IMR-90 (cell line): ENCODE data around the gene ATG9B. TPM values are rescaled to one million over a fixed set of nuclear protein-coding genes. Genes with fewer than 3 reads are reported as not detected.

ENCODE experiments used
- ATAC-seq: fragments of 200-7000 bp; cut with Tn5 transposase; 2 replicates; pipeline ENCODE4 v1.9.1; 2020; ENCODE audit warnings: low read depth, mild to moderate bottlenecking, moderate library complexity
- BruUV-seq: library from RNA; stranded (reverse); fragments of 400-500 nt; replicated peaks from 2 replicates; lab custom pipeline; 2021; lab: Mats Ljungman, UMichigan
- CTCF ChIA-PET: fragments of 300-600 bp; formaldehyde crosslinking; extraction: SDS; loops from one replicate; lab custom pipeline; 2021; ENCODE audit warnings: antibody characterized with exemption; lab: Yijun Ruan, JAX
- POLR2A ChIA-PET: fragments of 300-600 bp; sonication (Branson Sonifier 250); formaldehyde crosslinking; loops from one replicate; lab custom pipeline; 2022; ENCODE audit warnings: antibody characterized with exemption; ENCODE audit not compliant: unreplicated experiment; lab: Charles Lee
- DNase-seq: peaks from one replicate; pipeline ENCODE4 v3.0.0; 2013
- H2AFZ ChIP-seq: replicated peaks from 2 replicates; pipeline ENCODE3; 2013; ENCODE audit warnings: low read length, mild to moderate bottlenecking; ENCODE audit not compliant: poor library complexity
- H2AK5ac ChIP-seq: 2 replicates; pipeline ENCODE4 v1.6.1; 2013; ENCODE audit warnings: low read depth, low read length, inconsistent platforms
- H2AK9ac ChIP-seq: replicated peaks from 2 replicates; pipeline ENCODE3; 2013; ENCODE audit warnings: mild to moderate bottlenecking, low read depth, low read length, moderate library complexity; ENCODE audit not compliant: poor library complexity
- H2BK120ac ChIP-seq: 2 replicates; pipeline ENCODE4 v1.6.1; 2013; ENCODE audit warnings: low read depth, low read length, inconsistent platforms
- H2BK15ac ChIP-seq: 3 replicates; pipeline ENCODE4 v1.6.1; 2013; ENCODE audit warnings: low read depth, low read length, inconsistent platforms
- H2BK20ac ChIP-seq: 2 replicates; pipeline ENCODE4 v1.6.1; 2013; ENCODE audit warnings: low read depth, mild to moderate bottlenecking, inconsistent platforms, low read length, moderate library complexity
- H2BK5ac ChIP-seq: 2 replicates; pipeline ENCODE4 v1.6.1; 2013; ENCODE audit warnings: mild to moderate bottlenecking, low read depth, low read length, inconsistent platforms; ENCODE audit not compliant: poor library complexity, severe bottlenecking
- H3K14ac ChIP-seq: replicated peaks from 2 replicates; pipeline ENCODE4 v1.6.1; 2013; ENCODE audit warnings: low read depth, low read length, inconsistent platforms
- H3K18ac ChIP-seq: 2 replicates; pipeline ENCODE4 v1.6.1; 2013; ENCODE audit warnings: low read depth, low read length, control low read depth
- H3K23ac ChIP-seq: 2 replicates; pipeline ENCODE4 v1.6.1; 2013; ENCODE audit warnings: low read depth, low read length, inconsistent platforms
- H3K27ac ChIP-seq: 2 replicates; pipeline ENCODE4 v1.5.1; 2013; ENCODE audit warnings: mild to moderate bottlenecking, control low read depth, low read length; ENCODE audit not compliant: insufficient read depth
- H3K27me3 ChIP-seq: 2 replicates; pipeline ENCODE4 v1.6.1; 2013; ENCODE audit warnings: low read length; ENCODE audit not compliant: control insufficient read depth, insufficient read depth
- H3K36me3 ChIP-seq: 2 replicates; pipeline ENCODE4 v1.6.1; 2013; ENCODE audit warnings: low read length, mixed read lengths; ENCODE audit not compliant: control insufficient read depth, insufficient read depth
- H3K4ac ChIP-seq: 2 replicates; pipeline ENCODE4 v1.6.1; 2013; ENCODE audit warnings: low read depth, low read length, inconsistent platforms
- H3K4me1 ChIP-seq: 2 replicates; pipeline ENCODE4 v1.6.1; 2013; ENCODE audit warnings: low read length, mixed read lengths; ENCODE audit not compliant: control insufficient read depth, insufficient read depth
- H3K4me2 ChIP-seq: 2 replicates; pipeline ENCODE4 v1.6.1; 2013; ENCODE audit warnings: low read depth, mild to moderate bottlenecking, control low read depth, low read length, moderate library complexity
- H3K4me3 ChIP-seq: 2 replicates; pipeline ENCODE4 v1.5.1; 2013; ENCODE audit warnings: low read depth, mild to moderate bottlenecking, control low read depth, low read length, moderate library complexity; ENCODE audit not compliant: insufficient read depth
- H3K56ac ChIP-seq: 2 replicates; pipeline ENCODE4 v1.6.1; 2013; ENCODE audit warnings: low read length, inconsistent platforms; ENCODE audit not compliant: insufficient read depth; ENCODE audit errors: extremely low read depth
- H3K79me1 ChIP-seq, 2 experiments: 2 replicates each; pipeline ENCODE4 v1.6.1; 2013; ENCODE audit warnings: low read length in 2 of 2, inconsistent platforms in 1 of 2, low read depth in 1 of 2
- H3K9ac ChIP-seq: 2 replicates; pipeline ENCODE4 v1.6.1; 2013; ENCODE audit warnings: low read depth, low read length, control low read depth
- H3K9me1 ChIP-seq: 2 replicates; pipeline ENCODE4 v1.6.1; 2013; ENCODE audit warnings: low read length, inconsistent platforms; ENCODE audit not compliant: insufficient read depth
- H3K9me3 ChIP-seq: 2 replicates; pipeline ENCODE4 v1.6.1; 2013; ENCODE audit warnings: low read length; ENCODE audit not compliant: control insufficient read depth, insufficient read depth
- H4K20me1 ChIP-seq: 2 replicates; pipeline ENCODE4 v1.6.1; 2013; ENCODE audit warnings: low read length, inconsistent platforms; ENCODE audit not compliant: insufficient read depth
- H4K5ac ChIP-seq: 2 replicates; pipeline ENCODE4 v1.6.1; 2013; ENCODE audit warnings: mild to moderate bottlenecking, low read depth, low read length, control low read depth
- H4K8ac ChIP-seq, 2 experiments: 2 replicates each; pipeline ENCODE4 v1.6.1; 2013; ENCODE audit warnings: low read depth in 2 of 2, low read length in 2 of 2, control low read depth in 1 of 2, inconsistent platforms in 1 of 2
- H4K91ac ChIP-seq: 2 replicates; pipeline ENCODE4 v1.6.1; 2013; ENCODE audit warnings: low read depth, low read length, inconsistent platforms; ENCODE audit not compliant: insufficient read depth
- CEBPB ChIP-seq: IDR thresholded peaks from 2 replicates; pipeline ENCODE4 v1.6.1; 2012; ENCODE audit warnings: low read depth, low read length, improper control_type of control experiment
- CHD1 ChIP-seq: IDR thresholded peaks from 2 replicates; pipeline ENCODE4 v1.6.1; 2012; ENCODE audit warnings: low read depth, low read length, improper control_type of control experiment
- ELK1 ChIP-seq: fragments of 150-350 bp; IDR thresholded peaks from 2 replicates; pipeline ENCODE4 v1.6.1; 2016; ENCODE audit warnings: low read depth, mild to moderate bottlenecking, low read length, moderate library complexity, borderline replicate concordance
- FOS ChIP-seq: fragments of 150-350 bp; IDR thresholded peaks from 2 replicates; pipeline ENCODE4 v1.6.1; 2016; ENCODE audit warnings: low read depth, low read length
- NFE2L2 ChIP-seq: fragments of 150-350 bp; IDR thresholded peaks from 2 replicates; pipeline ENCODE4 v1.6.1; 2016; ENCODE audit warnings: low read depth, mild to moderate bottlenecking, low read length
- USF2 ChIP-seq: fragments of 150-350 bp; IDR thresholded peaks from 2 replicates; pipeline ENCODE4 v1.6.1; 2017; ENCODE audit warnings: mild to moderate bottlenecking, antibody characterized with exemption, low read length, low read depth
- WGBS, 2 experiments: methylation state at CpG; one replicate each; pipeline versions ENCODE4 v1.1.5 to v1.1.7; 2013; ENCODE audit warnings: missing lambda C conversion rate in 2 of 2; ENCODE audit not compliant: insufficient read length in 1 of 2; ENCODE audit errors: extremely low coverage in 2 of 2; 5-methylcytosine and 5-hydroxymethylcytosine counted together
- dilution Hi-C: fragments of 300-500 bp; cut with HindIII; formaldehyde crosslinking; loops from one replicate; pipeline ENCODE4 v1.14.3; 2018; ENCODE audit warnings: low sequenced_read_pairs; ENCODE audit not compliant: unreplicated experiment
- in situ Hi-C: fragments of 300-500 bp; cut with MboI; formaldehyde crosslinking; loops from 3 replicates; pipeline ENCODE4 v1.14.3; 2019; ENCODE audit warnings: low sequenced_read_pairs, inconsistent platforms, mixed read lengths
- intact Hi-C: fragments of 100-400 bp; cut with micrococcal nuclease; formaldehyde crosslinking; loops from 2 replicates; pipeline ENCODE4 v1.10.0; 2022
- polyA plus RNA-seq, 3 experiments: library from polyadenylated mRNA; depleted of rRNA; stranded (reverse); fragments of >200 nt; gene quantifications; 2 replicates each; pipeline ENCODE4 v1.2.3, GENCODE V29; 2012; ENCODE audit warnings: low replicate concordance in 1 of 3
- total RNA-seq: library from RNA; depleted of rRNA; stranded (reverse); fragments of >200 nt; gene quantifications from 2 replicates; pipeline ENCODE4 v1.2.3, GENCODE V29; 2012

ATG9B gene
- total and polyA plus RNA-seq, 2 of the 4 experiments (the other 2 are of a cell fraction) = 0.18 to 0.91 TPM

- TF ChIP-seq NFE2L2 = no peak
- TF ChIP-seq CEBPB = no peak
- no peak for TF ChIP-seq ELK1
- no peak for TF ChIP-seq CHD1
- no peak for TF ChIP-seq FOS
- TF ChIP-seq USF2 = no peak
- H3K4me3 ChIP-seq = no peak overlapping the region
- H3K9me3 ChIP-seq = no peaks in the 10 kb centered on the region
- peaks cover 24 to 67% of the 10 kb centered on the region in 2 experiments for H3K79me1 ChIP-seq
- dilution Hi-C loops (no loop called here), intact Hi-C loops (no loop called here), in situ Hi-C loops (no loop called here)
- H2AK5ac ChIP-seq = peak overlapping the region; percentile 91
- no CpG with 5 or more reads among the region's 11 CpGs for WGBS, 2 experiments
- no peak overlapping the region for H3K56ac ChIP-seq
- H3K27ac ChIP-seq = no peak overlapping the region
- no peaks in the 10 kb centered on the region for H3K27me3 ChIP-seq
- POLR2A ChIA-PET = no interaction called here
- no peak overlapping the region; a peak in 1 of 4 replicates for H4K8ac ChIP-seq
- H2BK15ac ChIP-seq = no peak overlapping the region
- peaks cover 42% of the 10 kb centered on the region for H3K4me1 ChIP-seq
- no peak overlapping the region for H3K14ac ChIP-seq
- H3K23ac ChIP-seq = peak overlapping the region; percentile 42; the same call in 1 of the 2 replicates
- H3K4me2 ChIP-seq = peak overlapping the region; percentile 20; the same call in 1 of the 2 replicates
- DNase-seq (peak; percentile 69), ATAC-seq (no peak)
- H2AFZ ChIP-seq = peak overlapping the region; percentile 62
- peaks cover 36% of the 10 kb centered on the region for H3K36me3 ChIP-seq
- no peak overlapping the region for H4K5ac ChIP-seq
- H2AK9ac ChIP-seq = peak overlapping the region; percentile 26
- H2BK20ac ChIP-seq = no peak overlapping the region
- H2BK5ac ChIP-seq = peak overlapping the region; percentile 21
- peak overlapping the region; percentile 36 for H3K4ac ChIP-seq
- peaks cover 32% of the 10 kb centered on the region for H4K20me1 ChIP-seq
- no peak overlapping the region for H4K91ac ChIP-seq
- no peak overlapping the region for H2BK120ac ChIP-seq
- BruUV-seq = no TSS peak
- CTCF ChIA-PET = no interaction called here
- H3K9ac ChIP-seq = no peak overlapping the region
- H3K18ac ChIP-seq = no peak overlapping the region
- H3K9me1 ChIP-seq = peaks cover 12% of the 10 kb centered on the region; the same call in 1 of the 2 replicates
These were observed 38.9 kb upstream of the ATG9B start for GRCh38 chr7:151063212-151063561.
